Measurements from ENCODE around the gene MLLT3. TPM values are rescaled to one million over a fixed set of nuclear protein-coding genes. Genes with fewer than 3 reads are reported as not detected.
A peak's percentile ranks its signal among the peaks of the same experiment; 100 is the strongest.

The MLLT3 gene
- total RNA-seq, 2 experiments from 2014 or later = 42.5 to 49.2 TPM

- ATAC-seq = no peak
- H3K4me1 Mint-ChIP-seq = peaks cover 51% of the 10 kb centered on the region
- DNase-seq = no peak
- intact Hi-C loops (cut with DNase I, micrococcal nuclease) = no loop called here
- no peaks in the 10 kb centered on the region for H3K9me3 Mint-ChIP-seq (ENCODE audit: low read depth)
- ChIA-PET POLR2A (no interaction called here), CTCF (interaction anchor here (1.5 kb wide), 1 partner anchor 247 kb away, joined by 3 read pairs; no protein-coding TSS in a partner anchor)
- no peak overlapping the region for H3K27ac Mint-ChIP-seq
- H3K4me3 Mint-ChIP-seq = no peak overlapping the region
- no peaks in the 10 kb centered on the region for H3K27me3 Mint-ChIP-seq
- H3K36me3 Mint-ChIP-seq (ENCODE audit: low read depth) = peaks cover 3% of the 10 kb centered on the region
These were observed 244.5 kb downstream of the MLLT3 start for GRCh38 chr9:20377790-20378189.

- H3K27ac Mint-ChIP-seq = peak overlapping the region; percentile 68
- H3K4me1 Mint-ChIP-seq = peaks cover 43% of the 10 kb centered on the region
- ATAC-seq (no peak), DNase-seq (no peak)
- peaks cover 4% of the 10 kb centered on the region for H3K36me3 Mint-ChIP-seq (ENCODE audit: low read depth)
- POLR2A ChIA-PET = no interaction called here
- peak overlapping the region; percentile 6 for H3K4me3 Mint-ChIP-seq
- no peaks in the 10 kb centered on the region for H3K9me3 Mint-ChIP-seq (ENCODE audit: low read depth)
- no peaks in the 10 kb centered on the region for H3K27me3 Mint-ChIP-seq
- CTCF ChIA-PET = interaction anchor here (0.6 to 0.7 kb wide), 2 partner anchors 12 to 309 kb away, joined by 3 read pairs; no protein-coding TSS in a partner anchor
- intact Hi-C loops (cut with DNase I, micrococcal nuclease) = no loop called here
These were observed 245.4 kb downstream of the MLLT3 start for GRCh38 chr9:20376731-20377375.

- H3K4me3 Mint-ChIP-seq = no peak overlapping the region
- ChIA-PET CTCF (interaction anchor here (1.0 kb wide), 1 partner anchor 19 kb away, joined by 3 read pairs; no protein-coding TSS in a partner anchor), POLR2A (interaction anchor here (0.6 kb wide), 1 partner anchor 294 kb away, joined by 3 read pairs; no protein-coding TSS in a partner anchor)
- H3K36me3 Mint-ChIP-seq (ENCODE audit: low read depth) = peaks cover 5% of the 10 kb centered on the region
- H3K9me3 Mint-ChIP-seq (ENCODE audit: low read depth) = no peaks in the 10 kb centered on the region
- ATAC-seq (peak; percentile 57), DNase-seq (no peak)
- no peaks in the 10 kb centered on the region for H3K27me3 Mint-ChIP-seq
- peak overlapping the region; percentile 67 for H3K27ac Mint-ChIP-seq
- intact Hi-C loops (cut with DNase I, micrococcal nuclease) = no loop called here
- H3K4me1 Mint-ChIP-seq = peaks cover 51% of the 10 kb centered on the region
These were observed 246.3 kb downstream of the MLLT3 start for GRCh38 chr9:20376042-20376441.

- ChIA-PET CTCF (no interaction called here), POLR2A (no interaction called here)
- Mint-ChIP-seq H3K27me3 (no peaks in the 10 kb centered on the region), H3K27ac (no peak overlapping the region), H3K36me3 (ENCODE audit: low read depth) (peaks cover 5% of the 10 kb centered on the region), H3K4me3 (no peak overlapping the region), H3K9me3 (ENCODE audit: low read depth) (no peaks in the 10 kb centered on the region), H3K4me1 (peaks cover 60% of the 10 kb centered on the region)
- intact Hi-C loops (cut with DNase I, micrococcal nuclease) = no loop called here
- DNase-seq (no peak), ATAC-seq (no peak)
These were observed 249.0 kb downstream of the MLLT3 start for GRCh38 chr9:20373263-20373662.

- Mint-ChIP-seq H3K9me3 (ENCODE audit: low read depth) (peaks cover 5% of the 10 kb centered on the region), H3K4me3 (no peak overlapping the region), H3K27ac (no peak overlapping the region), H3K27me3 (no peaks in the 10 kb centered on the region), H3K4me1 (peaks cover 46% of the 10 kb centered on the region), H3K36me3 (ENCODE audit: low read depth) (peaks cover 7% of the 10 kb centered on the region)
- intact Hi-C loops (cut with DNase I, micrococcal nuclease) = no loop called here
- POLR2A ChIA-PET = no interaction called here
- no peak for DNase-seq
- no peak for ATAC-seq
- CTCF ChIA-PET = interaction anchor here (0.9 kb wide), 1 partner anchor 26 kb away, joined by 3 read pairs; no protein-coding TSS in a partner anchor
These were observed 252.9 kb downstream of the MLLT3 start for GRCh38 chr9:20369391-20369790.

GRCh38 chr9:20367855-20368254 is 254.4 kb downstream of the MLLT3 start:
- Mint-ChIP-seq H3K4me1 (peaks cover 39% of the 10 kb centered on the region), H3K27ac (no peak overlapping the region), H3K9me3 (ENCODE audit: low read depth) (peaks cover 5% of the 10 kb centered on the region), H3K36me3 (ENCODE audit: low read depth) (peaks cover 13% of the 10 kb centered on the region), H3K27me3 (no peaks in the 10 kb centered on the region), H3K4me3 (no peak overlapping the region)
- intact Hi-C loops (cut with DNase I, micrococcal nuclease) = no loop called here
- ChIA-PET CTCF (interaction anchor here (0.7 to 1.0 kb wide), 3 partner anchors 15 to 309 kb away, joined by 3 read pairs; no protein-coding TSS in a partner anchor), POLR2A (no interaction called here)
- DNase-seq (no peak), ATAC-seq (no peak)

- Mint-ChIP-seq H3K4me3 (no peak overlapping the region), H3K9me3 (ENCODE audit: low read depth) (peaks cover 5% of the 10 kb centered on the region), H3K27ac (no peak overlapping the region), H3K4me1 (peaks cover 38% of the 10 kb centered on the region), H3K27me3 (no peaks in the 10 kb centered on the region), H3K36me3 (ENCODE audit: low read depth) (peaks cover 26% of the 10 kb centered on the region)
- intact Hi-C loops (cut with DNase I, micrococcal nuclease) = no loop called here
- no peak for ATAC-seq
- ChIA-PET POLR2A (no interaction called here), CTCF (interaction anchor here (0.7 kb wide), 2 partner anchors 12 to 141 kb away, joined by 3 read pairs; no protein-coding TSS in a partner anchor)
- DNase-seq = no peak
These were observed 257.3 kb downstream of the MLLT3 start for GRCh38 chr9:20364959-20365358.

GRCh38 chr9:20363233-20363632 is 259.1 kb downstream of the MLLT3 start:
- intact Hi-C loops (cut with DNase I, micrococcal nuclease) = no loop called here
- no peak overlapping the region for H3K27ac Mint-ChIP-seq
- H3K27me3 Mint-ChIP-seq = no peaks in the 10 kb centered on the region
- H3K4me3 Mint-ChIP-seq = no peak overlapping the region
- no peak for DNase-seq
- peaks cover 30% of the 10 kb centered on the region for H3K36me3 Mint-ChIP-seq (ENCODE audit: low read depth)
- peaks cover 32% of the 10 kb centered on the region for H3K4me1 Mint-ChIP-seq
- H3K9me3 Mint-ChIP-seq (ENCODE audit: low read depth) = peaks cover 5% of the 10 kb centered on the region
- no peak for ATAC-seq
- ChIA-PET CTCF (no interaction called here), POLR2A (no interaction called here)

- ATAC-seq (peak; percentile 63), DNase-seq (no peak)
- Mint-ChIP-seq H3K27me3 (no peaks in the 10 kb centered on the region), H3K9me3 (ENCODE audit: low read depth) (no peaks in the 10 kb centered on the region), H3K27ac (peak overlapping the region; percentile 60), H3K4me1 (peaks cover 41% of the 10 kb centered on the region), H3K4me3 (no peak overlapping the region), H3K36me3 (ENCODE audit: low read depth) (peaks cover 28% of the 10 kb centered on the region)
- intact Hi-C loops (cut with DNase I, micrococcal nuclease) = no loop called here
- ChIA-PET CTCF (interaction anchor here (1.1 kb wide), 1 partner anchor 9 kb away, joined by 3 read pairs; no protein-coding TSS in a partner anchor), POLR2A (no interaction called here)
These were observed 260.4 kb downstream of the MLLT3 start for GRCh38 chr9:20361656-20362570.

- ChIA-PET POLR2A (no interaction called here), CTCF (interaction anchor here (1.1 kb wide), 1 partner anchor 10 kb away, joined by 3 read pairs; no protein-coding TSS in a partner anchor)
- no peaks in the 10 kb centered on the region for H3K9me3 Mint-ChIP-seq (ENCODE audit: low read depth)
- peaks cover 28% of the 10 kb centered on the region for H3K36me3 Mint-ChIP-seq (ENCODE audit: low read depth)
- H3K27me3 Mint-ChIP-seq = no peaks in the 10 kb centered on the region
- H3K27ac Mint-ChIP-seq = no peak overlapping the region
- DNase-seq (no peak), ATAC-seq (no peak)
- no peak overlapping the region for H3K4me3 Mint-ChIP-seq
- intact Hi-C loops (cut with DNase I, micrococcal nuclease) = no loop called here
- H3K4me1 Mint-ChIP-seq = peaks cover 48% of the 10 kb centered on the region
These were observed 261.1 kb downstream of the MLLT3 start for GRCh38 chr9:20361229-20361628.

- ChIA-PET POLR2A (interaction anchor here (0.6 to 1.9 kb wide), 4 partner anchors 37 to 327 kb away, joined by 3 to 4 read pairs (median 3); partner anchors contain the start of gene MLLT3), CTCF (interaction anchor here (0.7 to 1.9 kb wide), 12 partner anchors 10 to 564 kb away, joined by 3 to 13 read pairs (median 3); no protein-coding TSS in a partner anchor)
- peak; percentile 57 for ATAC-seq
- intact Hi-C loops (cut with DNase I, micrococcal nuclease) = loop anchor here (5.0 kb wide), 2 partner anchors 204 to 739 kb away; no protein-coding TSS in a partner anchor
- no peak for DNase-seq
- no peaks in the 10 kb centered on the region for H3K9me3 Mint-ChIP-seq (ENCODE audit: low read depth)
- H3K4me3 Mint-ChIP-seq = no peak overlapping the region
- H3K4me1 Mint-ChIP-seq = peaks cover 68% of the 10 kb centered on the region
- H3K36me3 Mint-ChIP-seq (ENCODE audit: low read depth) = peaks cover 35% of the 10 kb centered on the region
- no peaks in the 10 kb centered on the region for H3K27me3 Mint-ChIP-seq
- peak overlapping the region; percentile 52 for H3K27ac Mint-ChIP-seq
These were observed 264.1 kb downstream of the MLLT3 start for GRCh38 chr9:20358207-20358606.

Data from activated CD4-positive, alpha-beta T cell treated with anti-CD3 and anti-CD28 coated beads for 36 hours (primary cell).